GM12873 (cell line): ENCODE measurements around the gene BPNT1.

Experiments
- TF ChIP-seq, protein P1 (sequence below): IDR thresholded peaks from 2 replicates; pipeline ENCODE4 v1.5.1; 2012; ENCODE audit warnings: low read depth, mild to moderate bottlenecking, moderate library complexity, low read length, control low read depth; ENCODE audit not compliant: insufficient read depth; ENCODE audit errors: missing control alignments

The BPNT1 gene

GRCh38 chr1:220019071-220019470, 70.5 kb downstream of the BPNT1 start:
- TF ChIP-seq, protein P1, sequence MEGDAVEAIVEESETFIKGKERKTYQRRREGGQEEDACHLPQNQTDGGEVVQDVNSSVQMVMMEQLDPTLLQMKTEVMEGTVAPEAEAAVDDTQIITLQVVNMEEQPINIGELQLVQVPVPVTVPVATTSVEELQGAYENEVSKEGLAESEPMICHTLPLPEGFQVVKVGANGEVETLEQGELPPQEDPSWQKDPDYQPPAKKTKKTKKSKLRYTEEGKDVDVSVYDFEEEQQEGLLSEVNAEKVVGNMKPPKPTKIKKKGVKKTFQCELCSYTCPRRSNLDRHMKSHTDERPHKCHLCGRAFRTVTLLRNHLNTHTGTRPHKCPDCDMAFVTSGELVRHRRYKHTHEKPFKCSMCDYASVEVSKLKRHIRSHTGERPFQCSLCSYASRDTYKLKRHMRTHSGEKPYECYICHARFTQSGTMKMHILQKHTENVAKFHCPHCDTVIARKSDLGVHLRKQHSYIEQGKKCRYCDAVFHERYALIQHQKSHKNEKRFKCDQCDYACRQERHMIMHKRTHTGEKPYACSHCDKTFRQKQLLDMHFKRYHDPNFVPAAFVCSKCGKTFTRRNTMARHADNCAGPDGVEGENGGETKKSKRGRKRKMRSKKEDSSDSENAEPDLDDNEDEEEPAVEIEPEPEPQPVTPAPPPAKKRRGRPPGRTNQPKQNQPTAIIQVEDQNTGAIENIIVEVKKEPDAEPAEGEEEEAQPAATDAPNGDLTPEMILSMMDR = no peak

GRCh38 chr1:220013497-220013896, 76.1 kb downstream of the BPNT1 start:
- TF ChIP-seq, protein P1 = no peak

DNA sequence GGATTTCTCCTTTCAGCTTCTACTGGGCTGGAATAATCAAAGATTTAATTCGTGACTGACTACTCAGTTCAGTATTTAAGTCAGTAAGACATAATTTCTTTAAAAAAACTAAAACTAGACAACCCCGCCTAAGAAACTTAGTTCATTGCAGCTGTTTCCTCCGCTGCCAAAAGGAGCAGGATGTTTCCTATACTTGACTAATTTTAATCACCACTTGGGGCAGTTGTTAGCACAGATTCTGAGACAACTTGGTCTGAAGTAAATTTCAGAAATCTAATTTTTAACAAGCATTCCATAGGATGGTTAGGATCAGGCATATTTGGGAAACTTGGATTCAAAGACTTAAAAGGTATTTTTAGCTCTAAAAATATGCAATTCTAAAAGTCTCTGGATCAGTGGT, 77.3 kb downstream of the BPNT1 start:
- TF ChIP-seq, protein P1 = peak; percentile 6

- TF ChIP-seq, protein P1 = no peak
Measured at GRCh38 chr1:220011620-220012019, 78.0 kb downstream of the BPNT1 start.
